ENCODE data around the gene USE1. TPM values are rescaled to one million over a fixed set of nuclear protein-coding genes. Genes with fewer than 3 reads are reported as not detected.

Gene USE1
- 10 to 100 TPM; 21.4 to 36.0 (median 27.4) TPM for total RNA-seq

GRCh38 chr19:17215127-17215971 is at the start of gene USE1:
Gene USE1 (plus strand): TSS chr19:17215357. CDS start chr19:17215406, 49 bp downstream.
- H3K4me1 ChIP-seq = peaks cover 8 to 12% of the 10 kb centered on the region in 2 donors
- peak within 1 kb of the TSS; percentile 73 to 92 (median 89) for H3K27ac ChIP-seq
- H3K36me3 ChIP-seq = peaks cover 12 to 25% of the 10 kb centered on the region in 2 donors
- intact Hi-C loops (cut with DNase I) = loop anchor here (10.0 kb wide), 2 partner anchors 49 to 141 kb away; partner anchors contain the start of genes BABAM1, HAUS8, MYO9B and USHBP1
- peak within 1 kb of the TSS; percentile 37 to 61 (median 39) for H3K4me3 ChIP-seq (replicated peaks in 1 of 3)
- DNase-seq = peak; percentile 93
- H3K9me3 ChIP-seq = no peaks in the 10 kb centered on the region
- 0 to 4% methylated on average over 24 to 42 of the region's 56 CpGs for WGBS, 2 donors
- H3K27me3 ChIP-seq = no peaks in the 10 kb centered on the region
- TF ChIP-seq CTCF (IDR thresholded peaks at IDR 0.05) = no peak
- TF ChIP-seq POLR2A (IDR thresholded peaks at IDR 0.05) = peak in 1 of 2 donors; percentile 65

- H3K36me3 ChIP-seq = peaks cover 41% of the 10 kb centered on the region in 2 donors
- no peak for TF ChIP-seq CTCF (IDR thresholded peaks at IDR 0.05)
- TF ChIP-seq POLR2A (IDR thresholded peaks at IDR 0.05) = no peak
- no peak overlapping the region for H3K27ac ChIP-seq
- H3K4me1 ChIP-seq = no peaks in the 10 kb centered on the region
- no peak for DNase-seq
- H3K27me3 ChIP-seq = no peaks in the 10 kb centered on the region
- no peaks in the 10 kb centered on the region for H3K9me3 ChIP-seq
- intact Hi-C loops (cut with DNase I) = no loop called here
- no peak overlapping the region for H3K4me3 ChIP-seq (replicated peaks in 1 of 3)
- 96 to 98% methylated on average over 5 of the region's 5 CpGs for WGBS, 2 donors
Observed at GRCh38 chr19:17165715-17166114, 49.4 kb upstream of the USE1 start.

GRCh38 chr19:17170538-17171297 is 44.4 kb upstream of the USE1 start:
- intact Hi-C loops (cut with DNase I) = no loop called here

GRCh38 chr19:17171874-17172273 is 43.3 kb upstream of the USE1 start:
- peaks cover 35 to 40% of the 10 kb centered on the region in 2 donors for H3K36me3 ChIP-seq
- intact Hi-C loops (cut with DNase I) = no loop called here
- H3K27me3 ChIP-seq = no peaks in the 10 kb centered on the region

More at GRCh38 chr19:17170538-17171297, 44.4 kb upstream of the USE1 start:
- no peak overlapping the region for H3K4me3 ChIP-seq (replicated peaks in 1 of 3)
- H3K36me3 ChIP-seq = peaks cover 36 to 37% of the 10 kb centered on the region in 2 donors
- TF ChIP-seq POLR2A (IDR thresholded peaks at IDR 0.05) (no peak), CTCF (IDR thresholded peaks at IDR 0.05) (no peak)
- H3K4me1 ChIP-seq = no peaks in the 10 kb centered on the region
- WGBS, 2 donors = 90 to 96% methylated on average over 13 of the region's 13 CpGs
- H3K27me3 ChIP-seq = no peaks in the 10 kb centered on the region
- H3K27ac ChIP-seq = no peak overlapping the region
- DNase-seq = no peak
- no peaks in the 10 kb centered on the region for H3K9me3 ChIP-seq

More at GRCh38 chr19:17171874-17172273, 43.3 kb upstream of the USE1 start:
- Histone ChIP-seq H3K27ac (no peak overlapping the region), H3K9me3 (no peaks in the 10 kb centered on the region), H3K4me3 (replicated peaks in 1 of 3) (no peak overlapping the region), H3K4me1 (no peaks in the 10 kb centered on the region)
- no peak for DNase-seq
- WGBS, 2 donors = 96 to 98% methylated on average over 5 to 8 of the region's 8 CpGs
- TF ChIP-seq CTCF (IDR thresholded peaks at IDR 0.05) = no peak
- no peak for TF ChIP-seq POLR2A (IDR thresholded peaks at IDR 0.05)
